GM23338 (cell line): ENCODE measurements around the gene TTC33. TPM values are rescaled to one million over a fixed set of nuclear protein-coding genes. Genes with fewer than 3 reads are reported as not detected.

ENCODE experiments used
- ATAC-seq: fragments of 200-7000 bp; cut with Tn5 transposase; 3 replicates; pipeline ENCODE4 v1.9.1; 2020
- DNase-seq: peaks from one replicate; pipeline ENCODE4 v3.0.0-alpha.2; 2015; ENCODE audit warnings: low spot score
- H2AFZ ChIP-seq: fragments of 200-600 bp; sonication (generic); 2 replicates; pipeline ENCODE4 v1.8.0; 2016; ENCODE audit warnings: antibody characterized with exemption, mild to moderate bottlenecking, moderate library complexity
- H3F3A ChIP-seq: fragments of 200-600 bp; sonication (generic); replicated peaks from 2 replicates; pipeline ENCODE4 v1.8.0; 2017; ENCODE audit warnings: antibody characterized with exemption, mixed run types, low read depth
- H3K27ac ChIP-seq: fragments of 200-600 bp; sonication (generic); 2 replicates; pipeline ENCODE4 v1.6.1; 2016; ENCODE audit warnings: low read depth
- H3K27me3 ChIP-seq: fragments of 200-600 bp; sonication (generic); 2 replicates; pipeline ENCODE4 v1.8.0; 2016; ENCODE audit warnings: mild to moderate bottlenecking, mixed run types, moderate library complexity; ENCODE audit not compliant: insufficient read depth
- H3K36me3 ChIP-seq: fragments of 200-600 bp; sonication (generic); 2 replicates; pipeline ENCODE4 v1.8.0; 2016; ENCODE audit warnings: mild to moderate bottlenecking; ENCODE audit not compliant: insufficient read depth
- H3K4me1 ChIP-seq: fragments of 200-600 bp; sonication (generic); 2 replicates; pipeline ENCODE4 v1.8.0; 2016; ENCODE audit warnings: mild to moderate bottlenecking, moderate library complexity; ENCODE audit not compliant: insufficient read depth
- H3K4me2 ChIP-seq: fragments of 200-600 bp; sonication (generic); 2 replicates; pipeline ENCODE4 v1.7.1; 2017; ENCODE audit warnings: mixed run types
- H3K4me3 ChIP-seq: fragments of 200-600 bp; sonication (generic); 2 replicates; pipeline ENCODE4 v1.6.1; 2016; ENCODE audit warnings: mixed run types
- H3K79me2 ChIP-seq: fragments of 200-600 bp; sonication (generic); replicated peaks from 2 replicates; pipeline ENCODE4 v1.8.0; 2017; ENCODE audit warnings: mild to moderate bottlenecking; ENCODE audit not compliant: insufficient read depth
- H3K9me2 ChIP-seq: fragments of 200-600 bp; sonication (generic); 2 replicates; pipeline ENCODE4 v1.8.0; 2017; ENCODE audit not compliant: insufficient read depth
- H4K20me1 ChIP-seq: fragments of 200-600 bp; sonication (generic); replicated peaks from 2 replicates; pipeline ENCODE4 v1.8.0; 2017; ENCODE audit warnings: mild to moderate bottlenecking; ENCODE audit not compliant: insufficient read depth
- H3K27ac Mint-ChIP-seq: 2 replicates; pipeline ENCODE4 v1.8.0; 2020; ENCODE audit warnings: inconsistent platforms, mild to moderate bottlenecking, moderate library complexity, mixed read lengths
- H3K27me3 Mint-ChIP-seq: 3 replicates; pipeline ENCODE4 v1.8.0; 2022; ENCODE audit warnings: low read depth, mild to moderate bottlenecking, moderate library complexity, mixed read lengths, inconsistent platforms; ENCODE audit not compliant: insufficient read depth, poor library complexity
- H3K36me3 Mint-ChIP-seq: 3 replicates; pipeline ENCODE4 v1.8.0; 2021; ENCODE audit warnings: low read depth, mild to moderate bottlenecking, inconsistent platforms, moderate library complexity, mixed read lengths
- H3K4me1 Mint-ChIP-seq: 3 replicates; pipeline ENCODE4 v1.8.0; 2020; ENCODE audit warnings: mild to moderate bottlenecking, inconsistent platforms, mixed read lengths
- H3K4me3 Mint-ChIP-seq: 3 replicates; pipeline ENCODE4 v1.8.0; 2021; ENCODE audit warnings: moderate library complexity, mild to moderate bottlenecking, inconsistent platforms, mixed read lengths
- H3K9me3 Mint-ChIP-seq: 3 replicates; pipeline ENCODE4 v1.8.0; 2020; ENCODE audit warnings: moderate library complexity, mild to moderate bottlenecking, inconsistent platforms, mixed read lengths
- CREB1 ChIP-seq: fragments of 250-450 bp; sonication (Bioruptor Pico); IDR thresholded peaks from 2 replicates; pipeline ENCODE4 v1.5.0; 2020; ENCODE audit warnings: low read depth, mild to moderate bottlenecking, moderate library complexity
- CTCF ChIP-seq, 2 experiments: fragments of 200-600 bp in 1 of 2; sonication (generic) in 1 of 2; conservative IDR thresholded peaks; 2 replicates each; pipeline versions ENCODE4 v1.5.1 to v1.6.1; 2016 to 2017; ENCODE audit warnings: antibody characterized with exemption in 2 of 2, low read depth in 2 of 2, mild to moderate bottlenecking in 2 of 2, moderate library complexity in 1 of 2
- ETS1 ChIP-seq: IDR thresholded peaks from 2 replicates; pipeline ENCODE4 v1.6.1; 2016; ENCODE audit warnings: antibody characterized with exemption
- EZH2 ChIP-seq: fragments of 200-600 bp; sonication (generic); IDR thresholded peaks from one replicate; pipeline ENCODE4 v1.8.0; 2017; ENCODE audit warnings: antibody characterized with exemption, mild to moderate bottlenecking, low read depth; ENCODE audit not compliant: unreplicated experiment
- JUNB ChIP-seq: IDR thresholded peaks from one replicate; pipeline ENCODE4 v1.6.1; 2016; ENCODE audit warnings: antibody characterized with exemption; ENCODE audit not compliant: unreplicated experiment
- POLR2AphosphoS5 ChIP-seq: IDR thresholded peaks from 2 replicates; pipeline ENCODE4 v1.6.1; 2016; ENCODE audit warnings: antibody characterized with exemption, low read depth
- REST ChIP-seq: IDR thresholded peaks from one replicate; pipeline ENCODE4 v1.6.1; 2018; ENCODE audit warnings: antibody characterized with exemption; ENCODE audit not compliant: unreplicated experiment
- ZNF114 ChIP-seq: fragments of 250-450 bp; sonication (Bioruptor Pico); IDR thresholded peaks from 2 replicates; pipeline ENCODE4 v1.5.0; 2020; ENCODE audit warnings: mild to moderate bottlenecking, moderate library complexity
- ZNF331 ChIP-seq: fragments of 250-450 bp; sonication (Bioruptor Pico); IDR thresholded peaks from 2 replicates; pipeline ENCODE4 v1.5.0; 2020; ENCODE audit warnings: low read depth, mild to moderate bottlenecking, moderate library complexity
- polyA plus RNA-seq: library from polyadenylated mRNA; unstranded; fragments of >200 nt; fragmentation: Nextera tagmentation; extraction: Ambion mirVana; gene quantifications from 2 replicates; pipeline ENCODE4 v1.2.1, GENCODE V29; 2016
- total RNA-seq: library from RNA; depleted of rRNA; stranded (reverse); fragments of >200 nt; shearing (Covaris generic); gene quantifications from 2 replicates; pipeline ENCODE4 v1.2.3, GENCODE V29; 2014

The TTC33 gene
- total and polyA plus RNA-seq, 2 experiments from 2014 or later: 4.1 to 11.5 TPM

- H3K4me3 Mint-ChIP-seq: no peak overlapping the region
These were observed 202.8 kb downstream of the TTC33 start for GRCh38 chr5:40552981-40553380.

More at GRCh38 chr5:40552981-40553380, 202.8 kb downstream of the TTC33 start:
- H3K4me1 Mint-ChIP-seq: peaks cover 9% of the 10 kb centered on the region; the same call in 2 of the 3 replicates
- Histone ChIP-seq H3K27ac (no peak overlapping the region), H3K4me3 (no peak overlapping the region), H2AFZ (no peak overlapping the region), H4K20me1 (no peaks in the 10 kb centered on the region), H3K4me1 (peaks cover 8% of the 10 kb centered on the region; the same call in 1 of the 2 replicates), H3K4me2 (no peak overlapping the region), H3F3A (no peaks in the 10 kb centered on the region), H3K27me3 (no peaks in the 10 kb centered on the region), H3K79me2 (no peaks in the 10 kb centered on the region), H3K36me3 (no peaks in the 10 kb centered on the region), H3K9me2 (no peaks in the 10 kb centered on the region)
- DNase-seq: no peak
- ATAC-seq: no peak
- no peak for TF ChIP-seq JUNB
- no peak for TF ChIP-seq ZNF331 (CRISPR knock-in tag)
- no peak for TF ChIP-seq ZNF114
- no peak for TF ChIP-seq POLR2AphosphoS5
- TF ChIP-seq CTCF (conservative IDR thresholded peaks at IDR 0.05; ENCODE audit: low read depth in 2 of 2): no peak
- TF ChIP-seq REST: no peak
- no peak for TF ChIP-seq CREB1 (CRISPR knock-in tag)
- TF ChIP-seq EZH2: no peak
- TF ChIP-seq ETS1: no peak
- no peak overlapping the region for H3K27ac Mint-ChIP-seq
- H3K36me3 Mint-ChIP-seq: no peaks in the 10 kb centered on the region
- H3K9me3 Mint-ChIP-seq: no peaks in the 10 kb centered on the region
- no peaks in the 10 kb centered on the region for H3K27me3 Mint-ChIP-seq
